Stimulated activated naive CD8-positive, alpha-beta T cell treated with anti-CD3 and anti-CD28 coated beads, Interleukin-15, Interleukin-2, amounts not matched to agents 100 U/mL and 50 U/mL, for 24 hours (primary cell): Measurements from ENCODE around the gene PLA2G5.
A peak's percentile ranks its signal among the peaks of the same experiment; 100 is the strongest.

ENCODE experiments used
- ATAC-seq: fragments of 150-1000 bp; cut with Tn5 transposase; one replicate; pipeline ENCODE4 v1.10.0; 2021
- DNase-seq: peaks from one replicate; pipeline ENCODE4 v3.0.0; 2021

Gene PLA2G5

DNA sequence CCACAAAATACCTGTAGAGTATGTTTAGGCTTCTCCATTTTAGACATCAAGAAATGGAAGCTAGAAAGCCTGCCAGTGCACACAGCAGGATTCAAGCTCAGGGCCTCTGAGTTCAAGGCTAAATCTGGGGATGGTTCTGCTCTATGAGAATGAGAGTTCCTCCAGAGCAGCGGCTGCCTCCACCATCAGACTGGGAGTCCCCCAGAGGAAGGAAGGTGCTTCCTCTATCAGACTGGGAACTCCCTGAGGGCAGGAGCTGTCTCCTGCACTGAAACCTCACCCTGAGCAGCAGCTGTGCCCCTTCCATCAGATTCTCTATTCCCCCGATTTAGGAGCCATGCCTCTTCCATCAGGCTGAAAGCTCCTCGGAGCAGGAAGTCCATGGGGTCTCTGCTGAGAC lies 20.1 kb downstream of the PLA2G5 start:
- no peak for DNase-seq
- ATAC-seq, result no peak

DNA sequence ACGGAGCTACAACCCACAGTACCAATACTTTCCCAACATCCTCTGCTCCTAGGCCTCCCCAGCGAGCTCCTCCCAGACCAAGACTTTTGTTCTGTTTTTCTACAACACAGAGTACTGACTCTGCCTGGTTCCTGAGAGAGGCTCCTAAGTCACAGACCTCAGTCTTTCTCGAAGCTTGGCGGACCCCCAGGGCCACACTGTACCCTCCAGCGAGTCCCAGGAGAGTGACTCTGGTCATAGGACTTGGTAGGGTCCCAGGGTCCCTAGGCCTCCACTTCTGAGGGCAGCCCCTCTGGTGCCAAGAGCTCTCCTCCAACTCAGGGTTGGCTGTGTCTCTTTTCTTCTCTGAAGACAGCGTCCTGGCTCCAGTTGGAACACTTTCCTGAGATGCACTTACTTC lies 20.6 kb downstream of the PLA2G5 start:
- ATAC-seq (no peak), DNase-seq (no peak)

DNA sequence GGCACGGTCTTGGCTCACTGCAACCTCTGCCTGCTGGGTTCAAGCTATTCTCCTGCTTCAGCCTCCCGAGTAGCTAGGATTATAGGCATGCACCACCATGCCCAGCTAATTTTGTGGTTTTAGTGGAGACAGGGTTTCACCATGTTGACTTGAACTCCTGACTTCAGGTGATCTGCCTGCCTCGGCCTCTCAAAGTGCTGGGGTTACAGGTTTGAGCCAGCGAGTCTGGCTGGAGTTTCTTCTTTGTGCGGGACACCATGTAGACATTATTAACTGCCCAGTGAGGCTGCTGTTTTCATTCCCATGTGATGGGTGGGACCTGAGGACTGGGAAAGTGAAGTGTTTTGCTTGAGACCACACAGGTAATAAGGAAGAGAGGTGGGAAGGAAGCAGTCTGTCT lies 23.3 kb downstream of the PLA2G5 start:
- no peak for ATAC-seq
- no peak for DNase-seq

DNA sequence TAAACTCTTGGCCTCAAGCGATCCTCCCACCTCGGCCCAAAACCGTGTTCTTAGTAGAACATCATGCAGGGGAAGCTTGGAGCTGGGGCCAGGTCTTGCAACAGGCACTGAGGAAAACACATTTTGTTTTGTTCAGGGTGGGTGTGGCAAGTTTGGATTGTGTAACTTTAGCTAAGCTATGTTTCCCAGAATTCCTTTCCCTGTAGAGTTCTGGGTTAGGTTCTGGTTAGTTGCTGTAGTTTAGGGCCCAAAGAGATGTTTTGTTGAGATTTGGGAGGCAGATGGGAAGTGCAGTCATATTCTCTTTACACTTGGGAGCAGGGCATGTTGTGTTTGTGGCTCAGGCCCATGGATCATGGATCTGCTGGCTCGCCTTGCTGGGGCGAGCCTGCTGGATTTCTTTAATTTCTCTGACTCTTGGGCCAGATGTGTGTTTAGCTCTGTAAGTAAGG lies 24.0 kb downstream of the PLA2G5 start:
- ATAC-seq, result no peak
- no peak for DNase-seq

DNA sequence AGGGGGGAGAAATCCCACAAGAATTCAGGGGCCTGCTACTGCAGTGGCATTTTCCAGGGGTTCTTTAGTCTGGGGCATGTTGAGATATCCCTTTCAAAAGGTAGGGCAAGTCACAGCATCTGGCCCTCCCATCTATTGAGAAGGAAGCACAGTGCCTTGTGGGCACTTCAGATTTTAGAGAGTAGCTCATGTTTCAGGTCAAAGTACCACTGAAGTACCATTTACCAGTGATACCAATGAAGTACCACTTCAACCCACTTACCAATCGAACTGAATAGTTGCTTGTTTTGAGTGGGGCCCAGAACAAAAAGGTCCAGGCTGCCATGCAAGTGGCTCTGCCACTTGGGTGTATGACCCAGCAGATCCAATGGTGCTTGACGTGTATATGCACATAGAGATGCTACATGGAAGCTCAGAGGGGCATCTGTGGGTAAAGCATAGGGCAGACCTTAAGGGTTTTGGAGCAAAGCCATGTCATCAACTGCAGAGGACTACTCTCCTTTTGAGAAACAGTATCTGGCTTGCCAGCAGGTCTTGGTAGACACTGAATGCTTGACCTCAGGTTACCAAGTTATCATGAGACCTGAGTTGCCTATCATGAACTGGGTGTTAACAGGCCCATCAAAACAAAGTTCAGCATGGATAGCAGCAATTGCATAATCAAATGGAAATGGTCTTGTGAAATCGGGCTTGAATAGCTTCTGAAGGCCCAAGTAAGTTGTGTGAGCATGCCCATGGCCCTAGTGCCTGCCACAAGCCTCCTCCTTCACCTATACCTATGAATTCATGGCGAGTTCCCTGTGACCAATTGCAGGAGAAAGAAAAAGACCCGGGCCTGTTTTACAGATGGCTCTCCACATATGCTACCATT lies 25.8 kb downstream of the PLA2G5 start:
- DNase-seq, result no peak
- no peak for ATAC-seq

DNA sequence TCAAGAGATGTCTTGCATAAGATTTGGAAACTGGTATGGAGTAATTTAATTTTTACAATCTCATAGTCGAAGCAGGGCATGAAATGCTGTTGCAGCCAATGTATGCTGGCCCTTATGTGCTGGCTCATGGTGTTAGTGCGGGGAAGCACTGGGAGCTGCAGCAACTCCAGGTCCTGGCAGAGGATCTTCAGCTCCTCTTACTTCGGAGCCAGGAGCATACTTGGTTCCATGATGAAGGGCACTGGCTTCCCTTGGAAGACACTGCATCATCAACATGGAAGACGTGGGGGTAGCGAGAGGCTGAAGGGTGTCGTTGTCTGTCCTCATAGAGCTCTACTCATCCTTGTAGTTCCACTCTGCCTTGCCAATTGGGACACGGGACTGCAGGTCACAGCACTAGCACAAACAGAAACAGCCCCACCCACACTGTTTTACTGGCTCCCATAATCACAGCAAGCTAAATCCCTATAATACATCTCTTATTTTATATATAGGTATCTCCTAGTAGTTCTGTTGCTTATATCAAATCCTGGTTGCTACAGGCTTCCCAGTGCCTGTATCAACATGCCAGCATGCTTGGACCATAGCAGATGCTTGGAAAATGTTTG lies 26.9 kb downstream of the PLA2G5 start:
- no peak for DNase-seq
- ATAC-seq, result no peak

DNA sequence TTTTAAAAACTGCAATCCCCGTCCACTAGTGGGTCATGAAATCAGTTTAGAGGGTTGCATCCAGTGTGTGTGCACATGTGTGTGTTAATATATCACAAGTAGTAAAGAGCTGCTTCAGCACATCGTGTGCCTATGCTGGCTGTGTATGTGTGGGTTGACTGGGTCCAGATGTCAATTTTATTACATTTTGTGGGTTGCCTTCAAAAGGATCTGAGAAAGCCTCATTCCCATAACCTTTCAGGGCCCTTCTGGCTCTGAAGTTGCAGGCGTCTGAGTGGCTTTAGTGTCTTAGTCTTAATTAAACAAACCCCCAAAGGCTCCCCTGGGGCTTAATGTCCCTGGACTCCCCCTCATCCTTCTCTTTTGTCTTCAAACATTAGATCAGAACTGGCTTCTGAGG lies 29.5 kb downstream of the PLA2G5 start:
- DNase-seq (no peak), ATAC-seq (no peak)

DNA sequence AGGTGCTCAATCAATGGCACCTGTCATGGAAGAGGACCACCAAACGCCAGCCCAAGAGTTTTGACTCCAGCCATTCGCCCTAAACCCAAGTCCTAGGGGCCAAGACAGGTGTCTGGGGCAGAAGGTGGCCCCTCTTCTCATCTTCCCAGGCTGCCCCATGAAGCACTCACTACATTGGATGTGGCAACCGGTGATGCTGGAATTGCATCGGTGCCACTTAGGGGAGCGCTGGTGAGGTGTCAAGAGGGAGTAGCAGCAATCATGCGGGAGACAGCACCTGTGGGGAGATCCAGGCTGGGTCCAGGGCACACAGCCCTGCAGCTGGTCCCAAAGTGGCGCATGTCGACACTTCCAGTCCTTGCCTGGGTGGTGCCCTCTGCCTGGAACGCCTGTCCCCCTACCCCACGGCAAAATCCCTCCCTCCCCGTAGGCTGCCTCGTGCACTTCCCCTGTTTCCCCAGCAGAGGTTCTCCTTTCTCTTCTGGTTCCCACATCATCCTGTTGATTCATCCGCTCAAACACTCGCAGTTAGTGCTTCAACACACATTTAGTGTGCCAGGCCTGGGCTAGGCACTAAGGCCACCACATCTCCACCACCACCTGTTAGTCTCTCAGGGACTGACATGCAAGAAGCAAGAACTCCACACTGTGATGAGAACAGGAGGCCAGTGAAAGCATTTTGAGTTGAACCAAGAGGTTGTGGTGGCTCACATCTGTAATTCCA lies 30.8 kb downstream of the PLA2G5 start:
- DNase-seq (peak; percentile 31), ATAC-seq (no peak)

DNA sequence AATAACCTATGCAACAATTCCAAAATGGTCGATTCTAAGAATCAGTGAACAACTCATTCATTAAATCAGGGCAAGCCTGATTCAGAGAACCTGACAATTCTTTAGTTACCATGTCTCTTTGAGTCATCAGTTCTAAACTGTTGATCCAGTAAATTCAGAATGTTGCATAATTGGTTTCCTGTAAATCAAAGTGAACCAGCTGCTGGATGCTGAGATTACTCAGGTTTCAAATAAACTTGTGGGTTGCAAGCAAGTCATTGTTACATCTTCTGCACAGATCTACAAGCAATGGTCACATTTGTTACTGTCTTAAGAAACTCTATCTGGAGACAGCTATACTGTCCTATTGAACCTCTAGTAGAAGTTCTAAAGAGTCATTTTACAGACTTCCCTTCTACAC lies 32.9 kb downstream of the PLA2G5 start:
- ATAC-seq (no peak), DNase-seq (no peak)

DNA sequence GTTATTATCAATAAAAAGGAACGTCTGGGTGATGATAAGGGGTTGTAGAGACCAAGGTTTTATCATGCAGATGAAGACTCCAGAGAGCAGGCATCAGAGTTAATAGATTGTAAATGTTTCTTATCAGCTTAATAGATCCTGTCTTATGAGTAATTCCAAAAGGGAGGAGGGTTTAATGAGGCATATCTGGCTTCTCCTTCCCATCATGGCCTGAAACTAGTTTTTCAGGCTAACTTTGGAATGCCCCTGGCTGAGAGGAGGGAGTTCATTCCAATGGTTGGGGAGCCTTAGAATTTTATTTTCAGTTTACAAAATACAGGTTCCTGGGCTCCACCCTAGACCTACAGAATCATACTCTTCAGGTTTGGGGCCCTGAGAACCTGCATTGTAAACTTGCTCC lies 35.9 kb downstream of the PLA2G5 start:
- ATAC-seq (no peak), DNase-seq (no peak)

DNA sequence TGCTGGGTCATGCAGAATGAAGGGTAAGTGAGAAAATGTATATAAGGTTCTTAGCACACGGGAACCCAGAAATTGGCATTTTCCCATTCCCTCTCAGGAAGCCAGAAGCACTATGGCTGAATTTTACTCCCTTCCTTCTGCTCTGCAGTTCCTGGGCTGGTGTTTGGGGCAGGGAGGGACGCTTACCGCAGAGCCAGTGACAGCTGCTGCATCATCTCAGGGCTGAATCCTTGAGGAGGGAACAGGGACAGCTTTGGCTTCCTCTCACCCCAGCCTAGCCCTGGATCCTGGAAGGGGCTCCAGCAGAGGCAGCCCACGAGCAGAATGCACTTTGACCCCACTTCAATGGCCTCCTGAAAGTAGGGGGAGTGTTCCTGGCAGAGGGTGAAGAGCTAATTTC lies 37.4 kb downstream of the PLA2G5 start:
- no peak for DNase-seq

DNA sequence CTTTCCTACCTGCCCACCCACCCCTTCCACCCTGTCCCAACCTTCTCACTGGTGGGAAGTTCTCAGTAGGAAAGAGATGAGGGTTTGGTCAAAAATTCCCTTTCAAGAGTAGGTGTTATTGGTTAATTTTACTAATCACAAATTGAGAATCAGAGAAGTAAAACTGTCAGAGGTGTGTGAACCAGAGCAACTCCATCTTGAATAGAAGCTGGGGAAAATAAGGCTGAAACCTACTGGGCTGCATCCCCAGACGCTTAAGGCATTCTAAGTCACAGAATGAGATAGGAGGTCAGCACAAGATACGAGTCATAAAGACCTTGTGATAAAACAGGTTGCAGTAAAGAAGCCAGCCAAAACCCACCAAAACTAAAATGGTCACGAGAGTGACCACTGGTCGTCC lies 37.8 kb downstream of the PLA2G5 start:
- ATAC-seq (no peak), DNase-seq (no peak)

More for the DNA sequence above, 37.4 kb downstream of the PLA2G5 start:
- ATAC-seq, result no peak

DNA sequence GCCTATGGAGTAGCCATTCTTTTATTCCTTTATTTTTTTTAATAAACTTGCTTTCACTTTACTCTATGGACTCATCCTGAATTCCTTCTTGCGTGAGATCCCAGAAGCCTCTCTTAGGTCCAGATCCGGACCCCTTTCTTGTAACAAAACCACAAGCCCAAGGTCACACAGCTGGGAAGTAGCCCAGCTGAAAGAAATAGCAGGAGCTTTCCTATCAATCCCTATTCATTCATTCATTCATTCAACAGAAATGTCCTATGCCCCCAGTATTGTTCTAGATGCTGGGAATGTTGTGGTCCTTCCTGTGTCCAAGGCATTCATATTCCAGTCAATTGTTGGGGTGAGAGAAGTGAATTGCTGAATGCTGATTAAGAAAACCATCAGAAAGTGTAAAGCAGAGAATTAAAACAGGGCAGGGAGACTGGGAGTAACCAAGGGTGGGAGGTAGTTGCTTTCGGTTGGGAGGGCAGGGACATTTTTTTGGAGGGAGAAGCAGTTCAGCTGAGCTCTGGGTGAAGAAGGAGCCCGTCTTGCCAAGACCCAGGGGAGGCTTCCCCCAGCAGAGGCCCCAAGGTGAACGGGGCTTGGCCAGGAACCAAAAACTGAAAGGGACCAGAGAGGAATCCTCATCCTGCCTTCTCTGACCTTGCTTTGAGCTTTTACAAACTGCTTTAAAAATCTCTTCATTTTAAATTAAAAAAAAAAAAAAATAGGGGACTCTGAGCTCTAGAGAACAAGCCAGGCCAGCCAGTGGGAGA lies 38.6 kb downstream of the PLA2G5 start:
- no peak for DNase-seq
- ATAC-seq, result no peak

DNA sequence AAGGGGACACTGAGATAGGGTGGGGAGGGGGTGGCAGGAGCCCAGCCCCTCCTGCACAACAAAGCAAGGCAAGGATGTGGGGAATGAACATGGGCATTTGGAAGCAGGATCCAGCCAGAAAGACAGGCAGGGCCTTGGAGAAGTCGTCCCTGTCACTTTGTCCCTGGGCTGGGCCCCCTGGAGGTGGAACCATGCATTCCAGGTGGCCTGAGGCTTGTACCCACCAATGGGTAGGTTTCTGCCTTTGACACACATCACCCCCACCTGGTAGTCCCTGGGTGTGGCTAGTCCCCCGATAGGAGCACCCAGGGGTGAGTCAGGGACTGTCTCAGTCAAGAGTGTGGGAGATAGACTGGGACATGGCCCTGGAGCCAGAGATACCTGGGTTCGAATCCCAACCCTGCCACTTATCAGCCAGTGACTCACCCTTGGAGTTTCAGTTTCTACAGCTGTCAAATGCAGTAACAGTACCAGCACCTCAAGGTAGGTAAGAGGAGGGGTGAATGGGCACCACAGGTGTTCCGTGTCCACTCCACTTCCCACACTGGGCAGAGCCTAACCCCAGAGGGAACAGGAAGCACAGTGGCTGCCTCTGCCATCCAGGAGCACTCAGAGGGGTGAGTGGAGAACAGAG lies 39.3 kb downstream of the PLA2G5 start:
- no peak for ATAC-seq

DNA sequence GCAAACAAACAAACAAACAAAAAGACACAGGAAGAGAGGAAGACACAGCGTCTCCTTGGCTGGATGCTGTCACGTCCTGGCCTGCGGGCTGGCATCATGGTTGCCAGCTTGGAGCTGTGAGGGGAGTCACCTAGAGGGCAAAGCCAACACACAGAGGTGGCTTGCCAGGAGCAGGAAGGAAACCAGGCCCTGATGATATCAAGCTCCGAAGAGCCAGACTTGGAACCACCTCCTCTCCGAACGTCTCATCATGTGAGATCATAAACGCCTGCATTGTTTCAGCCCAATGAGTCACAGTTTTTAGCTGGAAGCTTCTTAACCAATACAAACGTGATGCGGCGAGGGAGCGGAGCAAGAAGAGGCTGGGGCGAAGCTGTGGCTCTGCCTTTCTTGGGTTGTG lies 40.7 kb downstream of the PLA2G5 start:
- DNase-seq, result no peak
- ATAC-seq, result no peak

More for the DNA sequence above, 39.3 kb downstream of the PLA2G5 start:
- no peak for DNase-seq

DNA sequence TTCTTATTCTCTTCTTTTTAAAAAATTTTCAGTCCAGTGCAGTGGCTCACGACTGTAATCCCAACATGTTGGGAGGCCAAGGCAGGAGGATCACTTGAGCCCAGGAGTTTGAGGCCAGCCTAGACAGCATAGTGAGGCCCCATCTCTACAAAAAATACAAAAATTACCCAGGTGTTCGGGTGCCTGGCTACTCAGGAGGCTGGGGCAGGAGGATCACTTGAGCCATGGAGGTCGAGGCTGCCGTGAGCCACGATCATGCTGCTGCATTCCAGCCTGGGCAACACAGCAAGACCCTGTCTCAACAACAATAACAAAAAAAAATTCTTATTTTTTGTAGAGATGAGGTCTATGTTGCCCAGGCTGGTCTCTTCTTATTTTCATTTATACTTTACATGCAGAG lies 41.5 kb downstream of the PLA2G5 start:
- ATAC-seq, result no peak

DNA sequence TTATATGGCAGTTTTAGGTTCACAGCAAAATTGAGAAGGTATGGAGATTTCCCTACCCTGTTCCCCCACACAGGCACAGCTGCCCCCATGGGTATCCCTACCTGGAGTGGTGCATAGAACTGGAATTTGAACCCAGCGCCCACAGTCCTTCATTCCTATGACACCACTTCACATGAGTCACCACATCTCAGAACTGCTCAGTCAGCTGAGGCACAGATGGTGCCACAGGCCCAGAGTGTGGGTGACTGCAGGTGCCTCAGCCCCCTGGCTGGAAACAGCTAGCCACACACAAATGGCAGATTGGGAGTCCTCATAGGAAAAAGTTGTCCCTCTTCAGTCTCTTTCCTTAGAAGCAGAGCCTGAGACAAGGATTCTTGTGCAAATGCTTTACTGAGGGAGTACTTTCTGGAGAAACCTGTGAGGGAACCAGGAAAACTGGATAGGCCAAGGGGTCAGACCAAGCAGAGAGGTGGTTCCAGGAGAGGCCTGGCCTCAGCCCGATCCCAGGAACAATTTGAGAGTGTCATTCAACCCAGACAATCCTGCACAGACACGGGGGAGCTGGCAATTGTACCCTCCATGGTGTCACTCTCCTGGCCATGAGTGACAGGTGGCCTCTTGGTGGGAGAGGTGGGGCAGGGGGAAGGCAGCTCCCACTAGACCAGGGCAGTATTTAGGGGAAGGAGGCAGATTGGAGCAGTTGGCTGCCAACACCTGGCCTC lies 42.4 kb downstream of the PLA2G5 start:
- DNase-seq (no peak), ATAC-seq (no peak)

More for the DNA sequence above, 41.5 kb downstream of the PLA2G5 start:
- no peak for DNase-seq

DNA sequence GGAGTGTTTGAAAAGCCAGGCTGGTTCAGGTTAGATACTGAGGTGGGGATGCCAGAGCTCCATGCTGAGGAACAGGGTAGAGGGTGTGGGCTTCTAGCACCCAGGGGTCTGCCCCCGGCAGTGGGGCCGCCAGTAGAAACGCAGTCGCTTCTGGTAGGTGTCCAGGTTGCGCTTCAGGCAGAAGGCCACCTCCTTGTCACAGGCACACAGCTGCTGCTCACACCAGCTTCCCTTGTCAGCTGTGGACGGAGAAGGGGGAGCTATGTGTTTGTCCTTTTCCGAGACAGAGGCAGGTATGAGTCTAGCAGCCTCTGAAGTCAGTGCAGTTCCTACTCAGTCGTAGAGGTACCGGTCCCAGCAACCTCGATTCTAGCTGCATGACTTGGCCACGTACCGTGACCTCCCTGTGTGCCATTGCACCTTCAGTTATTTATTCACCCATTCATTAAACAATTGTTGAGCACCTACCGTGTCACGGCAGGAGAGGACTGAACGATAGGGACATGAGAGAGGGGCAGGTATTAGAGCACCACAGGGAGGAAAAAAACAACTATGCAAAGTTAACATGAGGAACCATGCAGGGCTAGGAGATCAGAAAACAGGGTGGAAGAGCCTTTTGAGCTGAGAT lies 44.1 kb downstream of the PLA2G5 start:
- no peak for ATAC-seq

DNA sequence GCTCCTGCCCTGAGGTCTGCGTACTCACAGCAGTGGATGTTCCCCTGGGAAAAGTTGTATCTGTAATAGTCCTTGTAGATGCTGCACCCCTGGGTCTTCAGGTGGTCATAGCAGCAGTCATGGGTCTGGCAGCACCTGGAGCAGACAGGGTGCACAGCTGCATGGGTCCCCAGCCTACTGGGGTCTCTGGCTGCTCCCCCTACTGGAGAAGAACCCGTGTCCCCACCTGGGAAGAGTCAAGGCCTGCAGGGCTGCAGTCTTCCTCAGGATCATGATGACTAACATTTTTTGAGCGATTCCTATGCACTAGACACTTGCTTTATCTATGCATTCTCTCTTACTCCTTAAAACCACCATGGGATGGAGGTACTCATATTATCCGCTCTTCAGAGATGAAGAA lies 45.5 kb downstream of the PLA2G5 start:
- ATAC-seq (no peak), DNase-seq (no peak)

More for the DNA sequence above, 44.1 kb downstream of the PLA2G5 start:
- no peak for DNase-seq

DNA sequence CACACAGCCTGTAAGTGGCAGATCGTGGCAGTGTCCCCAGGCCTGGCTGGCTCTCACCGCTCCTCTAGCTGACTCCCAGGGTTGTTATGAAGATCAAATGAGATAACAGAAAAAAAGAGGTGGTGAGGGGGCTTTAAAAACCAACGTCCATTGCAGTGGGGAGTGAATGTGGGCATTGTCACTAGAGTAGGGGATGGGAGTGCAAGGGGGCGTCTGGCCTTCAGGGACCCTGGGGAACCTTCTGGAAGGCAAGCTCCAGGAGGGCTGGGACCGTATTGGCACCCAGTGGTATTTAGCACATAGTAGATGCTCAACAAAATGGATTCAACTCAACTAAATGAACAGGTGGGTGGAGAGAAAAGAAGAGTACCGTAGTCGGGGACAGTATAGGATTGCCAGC lies 45.9 kb downstream of the PLA2G5 start:
- ATAC-seq (no peak), DNase-seq (no peak)

DNA sequence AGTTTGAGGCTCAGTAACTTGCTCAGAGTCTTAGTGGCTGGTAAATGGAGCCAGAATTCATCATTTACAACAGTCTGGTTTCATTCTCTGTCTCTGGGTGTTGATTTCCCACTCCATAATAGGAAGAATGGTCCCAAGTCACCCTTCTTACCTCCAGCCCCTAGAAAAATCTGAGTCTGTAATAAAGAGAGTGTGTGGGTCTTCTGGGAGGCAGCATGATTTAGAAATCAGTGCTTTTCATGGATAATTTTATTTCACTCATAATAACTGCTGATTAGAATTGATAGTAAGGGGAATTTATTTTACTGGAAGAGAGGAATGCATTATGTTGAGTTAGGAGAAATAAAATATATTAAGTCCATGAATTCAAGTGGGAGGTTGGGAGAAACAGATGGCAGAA lies 47.2 kb downstream of the PLA2G5 start:
- DNase-seq, result no peak
- no peak for ATAC-seq
